IPS-NIHi7 (cell line): ENCODE measurements around the gene GRHL3.

Experiments used
- DNase-seq: peaks from one replicate; pipeline ENCODE4 v3.0.0; 2012; ENCODE audit warnings: mixed read lengths; ENCODE audit errors: extremely low spot score

Gene GRHL3

DNA sequence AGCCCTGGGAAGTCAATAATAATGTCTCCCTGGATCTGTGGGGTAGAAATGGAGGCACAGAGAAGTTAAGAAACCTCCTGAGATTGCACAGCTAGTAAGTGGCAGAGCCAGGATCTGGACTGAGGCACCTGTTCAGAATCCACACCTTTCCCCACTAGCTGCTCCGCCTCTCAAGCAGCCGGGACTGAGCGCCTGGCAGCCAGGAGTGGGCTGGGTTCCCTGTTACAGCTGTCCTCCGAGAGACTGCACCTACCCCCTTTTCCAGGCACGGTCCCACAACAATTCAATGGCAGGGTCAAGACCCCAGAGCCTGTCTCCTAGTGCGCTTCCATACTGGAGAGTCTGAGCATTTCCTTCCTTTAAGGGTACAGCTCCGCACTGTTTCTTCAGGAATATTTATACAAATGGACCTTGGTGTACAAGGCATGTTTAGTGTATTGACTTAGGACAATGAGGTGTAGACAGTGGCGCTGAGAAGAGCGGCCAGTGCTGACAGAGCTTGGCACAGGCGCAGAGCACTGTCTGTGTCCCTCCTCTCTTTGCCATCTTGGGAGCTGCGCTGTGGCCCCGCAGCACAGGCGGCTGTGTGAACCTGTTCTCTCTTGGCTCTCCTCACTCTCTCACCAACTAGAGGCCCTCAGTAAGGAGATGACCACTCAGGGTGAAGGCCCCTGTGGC lies 24.4 kb downstream of the GRHL3 start:
- DNase-seq: no peak

DNA sequence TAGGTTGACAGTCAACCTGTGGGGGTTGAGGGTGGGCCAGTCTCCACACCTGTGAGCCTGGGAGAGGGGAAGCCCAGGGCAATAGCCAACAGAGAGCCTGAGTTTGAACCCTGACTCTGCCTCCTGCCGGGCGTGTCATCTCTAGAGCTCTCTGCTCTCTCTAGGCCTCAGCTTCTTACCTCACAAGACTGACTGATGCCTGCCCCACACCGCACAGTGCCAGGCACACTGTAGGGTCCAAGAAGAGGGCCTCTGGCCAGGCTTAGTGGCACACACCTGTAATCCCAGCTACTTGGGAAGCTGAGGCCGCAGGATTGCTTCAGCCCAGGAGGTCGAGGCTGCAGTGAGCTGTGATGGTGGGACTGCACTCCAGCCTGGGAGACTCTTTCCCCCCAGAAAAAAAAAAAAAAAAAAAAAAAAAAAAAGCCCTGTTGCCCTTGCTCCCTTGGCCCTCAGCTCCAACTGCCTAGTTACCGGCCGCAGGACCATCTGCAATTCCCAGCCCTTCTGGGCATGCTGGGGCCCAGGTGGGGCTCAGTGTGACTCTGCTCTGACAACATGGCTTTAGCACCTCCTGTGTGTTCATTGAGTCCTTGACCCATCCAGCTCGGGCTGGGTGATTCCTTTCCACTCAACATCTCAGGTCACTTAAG lies 25.1 kb downstream of the GRHL3 start:
- no peak for DNase-seq

DNA sequence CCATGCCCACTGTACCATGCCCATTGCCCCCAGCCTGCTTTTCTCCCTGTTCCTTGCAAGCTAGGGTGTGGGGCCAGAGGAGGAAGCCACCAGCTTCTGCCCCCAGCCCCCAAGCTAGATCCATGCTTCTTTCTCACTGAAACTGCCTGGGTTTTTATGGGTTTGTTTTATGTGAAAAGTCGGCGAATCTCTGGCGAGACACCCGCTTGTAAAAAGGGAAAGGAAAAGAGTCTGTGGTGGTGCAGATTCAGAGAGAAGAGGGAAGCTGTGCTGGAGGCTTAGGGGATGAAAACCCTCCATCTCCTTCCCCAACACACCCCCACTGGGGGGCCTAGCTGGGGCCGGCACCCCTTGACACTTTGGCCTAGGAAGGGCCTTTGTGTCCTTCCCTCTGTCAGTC lies 26.2 kb downstream of the GRHL3 start:
- DNase-seq: no peak

DNA sequence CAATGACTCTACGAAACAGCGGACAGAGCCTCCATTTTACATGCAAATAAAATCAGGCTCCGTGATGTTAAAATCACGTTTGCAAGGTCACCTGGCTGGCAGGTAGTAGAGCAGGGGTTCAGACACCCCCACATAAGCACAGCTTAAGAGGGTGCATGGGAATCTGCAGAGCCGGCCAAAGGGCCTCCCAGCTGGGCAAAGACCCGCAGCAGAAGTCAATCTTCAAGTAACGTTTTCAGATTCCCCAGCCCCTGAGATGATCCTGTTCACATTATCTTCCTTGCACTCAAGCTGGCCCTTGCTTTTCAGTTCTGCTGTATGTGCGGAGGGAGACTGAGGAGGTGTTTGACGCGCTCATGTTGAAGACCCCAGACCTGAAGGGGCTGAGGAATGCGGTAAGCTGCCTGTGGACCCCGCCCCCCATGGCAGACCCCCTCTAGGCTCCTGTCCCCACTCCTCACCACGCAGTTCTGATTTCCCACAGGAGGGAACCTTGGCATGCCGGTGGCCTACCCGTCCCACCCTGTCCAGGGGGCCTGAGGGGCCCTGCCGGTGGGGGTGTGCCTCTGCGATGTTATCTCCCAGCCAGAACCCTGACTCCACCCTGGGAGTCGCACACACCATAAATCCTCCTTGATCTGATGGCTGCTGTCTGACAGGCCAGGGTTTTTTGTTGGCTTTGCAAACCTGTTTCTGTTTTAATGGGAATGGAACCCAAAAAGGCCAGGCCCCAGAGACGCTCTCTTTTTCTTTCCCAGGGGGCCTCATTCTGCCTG lies 28.2 kb downstream of the GRHL3 start:
- no peak for DNase-seq

DNA sequence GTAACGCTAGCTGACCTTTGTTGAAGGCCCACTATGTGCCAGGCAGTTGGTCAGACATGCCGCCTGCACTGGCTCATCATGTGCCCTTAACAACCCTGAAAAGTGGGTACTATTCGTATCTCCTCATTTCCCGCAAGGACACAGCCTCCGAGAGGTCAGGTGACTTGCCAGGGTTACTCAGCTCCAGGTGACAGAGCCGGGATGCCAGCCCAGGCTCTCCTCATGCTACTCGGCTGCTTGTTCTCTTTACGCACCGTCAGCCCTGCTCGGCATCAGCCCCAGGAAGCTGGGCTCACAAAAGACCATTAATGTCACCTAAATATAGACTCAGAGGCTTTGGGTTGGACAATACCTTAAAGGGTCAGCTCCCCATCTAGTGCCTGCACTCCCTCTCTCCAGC lies 29.0 kb downstream of the GRHL3 start:
- DNase-seq: no peak

DNA sequence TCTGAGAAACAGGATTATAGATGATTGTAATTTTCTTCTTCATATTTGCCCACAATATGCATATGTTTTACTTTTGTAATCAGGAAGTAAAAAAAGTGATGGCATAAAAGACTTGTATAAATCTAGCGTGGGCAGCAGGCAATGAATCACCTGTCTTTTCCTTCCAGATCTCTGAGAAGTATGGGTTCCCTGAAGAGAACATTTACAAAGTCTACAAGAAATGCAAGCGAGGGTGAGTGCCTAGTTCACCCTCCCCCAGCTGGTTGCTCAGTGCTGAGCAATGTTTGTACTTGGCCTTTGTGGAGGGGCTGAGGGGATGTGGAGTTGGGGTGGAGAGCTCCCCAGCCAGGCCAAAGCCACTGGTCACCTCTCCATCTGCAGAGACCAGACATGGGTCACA lies 30.7 kb downstream of the GRHL3 start:
- DNase-seq: no peak

DNA sequence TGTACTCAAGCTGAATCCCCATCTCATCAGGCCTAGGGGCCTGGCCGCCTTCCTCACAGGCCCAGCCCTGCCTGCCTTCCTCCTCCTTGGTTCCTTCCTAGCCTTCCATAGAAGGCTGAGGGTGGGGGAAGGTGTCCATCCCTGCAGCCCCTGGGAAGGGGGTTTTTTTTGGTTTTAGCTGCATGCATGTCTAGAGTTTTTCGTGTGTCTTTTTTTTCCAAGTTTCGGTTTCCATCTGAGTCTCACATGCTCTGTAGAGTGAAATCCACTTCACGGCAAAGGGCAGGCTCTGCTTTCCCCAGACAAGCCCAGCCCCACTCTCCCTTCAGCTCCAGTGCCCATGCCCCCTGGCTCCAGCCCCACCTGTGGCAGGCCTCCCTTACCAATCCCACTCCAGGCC lies 32.1 kb downstream of the GRHL3 start:
- DNase-seq: no peak

DNA sequence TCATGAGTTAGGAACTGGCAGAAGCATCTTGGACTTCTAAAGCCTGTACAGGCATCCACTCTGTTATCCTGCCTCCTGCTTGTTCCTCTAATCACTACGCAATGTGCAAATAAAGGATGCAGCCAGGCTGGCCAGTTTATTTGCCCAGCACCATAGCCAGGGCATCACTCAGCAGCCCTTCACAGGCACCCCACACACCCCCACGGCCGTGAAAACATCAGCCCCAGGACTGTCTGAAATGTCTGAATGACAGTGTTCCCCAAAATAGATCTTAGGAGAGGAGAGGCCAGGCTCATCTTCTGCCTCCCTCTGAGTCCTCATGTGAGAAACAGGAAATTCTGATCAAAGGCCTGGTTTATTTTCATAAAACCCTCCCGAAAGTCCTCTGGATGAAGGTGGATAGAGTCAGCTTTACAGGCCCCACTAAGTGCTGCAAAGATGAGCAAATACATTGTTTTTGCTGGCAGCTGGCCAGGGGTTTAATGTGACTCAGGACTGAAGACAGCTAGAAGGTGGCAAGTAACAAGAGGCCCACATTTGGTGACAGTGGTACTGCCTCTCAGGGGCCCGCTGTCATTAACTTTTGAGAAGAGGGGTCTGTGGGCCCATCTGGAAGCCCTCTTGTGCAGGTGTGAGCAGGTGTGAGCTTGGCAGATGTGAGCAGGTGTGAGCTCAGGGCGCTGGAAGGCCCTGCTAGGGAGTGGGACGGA lies 32.9 kb downstream of the GRHL3 start:
- DNase-seq: no peak

DNA sequence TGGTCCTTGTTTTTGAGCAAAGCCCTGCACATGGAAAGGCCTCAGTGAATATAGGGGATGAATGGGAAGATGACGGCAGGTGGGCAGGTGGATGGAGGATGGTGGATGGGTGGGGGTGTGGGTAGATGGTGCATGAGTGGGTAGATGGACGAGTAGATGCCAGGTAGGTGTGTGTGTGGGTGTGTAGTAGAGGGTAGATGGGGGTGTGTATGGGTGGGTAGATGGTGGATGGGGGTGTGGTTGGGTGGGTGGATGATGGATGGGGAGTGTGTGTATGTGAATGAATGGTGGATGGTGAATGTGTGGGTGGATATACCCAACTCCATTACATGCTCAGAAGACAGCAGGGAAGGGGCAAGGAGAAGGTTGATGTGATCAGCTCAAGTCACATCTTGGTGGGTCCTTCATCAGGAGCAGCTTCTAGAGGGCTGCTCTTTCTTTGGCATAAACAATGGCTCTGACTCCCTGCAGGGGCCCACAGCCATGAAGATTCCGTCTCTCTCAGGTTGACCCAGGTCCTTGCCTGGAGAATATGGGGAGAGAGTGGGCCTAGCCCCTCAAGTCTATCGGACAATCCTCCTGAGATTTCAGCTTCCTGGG lies 34.2 kb downstream of the GRHL3 start:
- no peak for DNase-seq

DNA sequence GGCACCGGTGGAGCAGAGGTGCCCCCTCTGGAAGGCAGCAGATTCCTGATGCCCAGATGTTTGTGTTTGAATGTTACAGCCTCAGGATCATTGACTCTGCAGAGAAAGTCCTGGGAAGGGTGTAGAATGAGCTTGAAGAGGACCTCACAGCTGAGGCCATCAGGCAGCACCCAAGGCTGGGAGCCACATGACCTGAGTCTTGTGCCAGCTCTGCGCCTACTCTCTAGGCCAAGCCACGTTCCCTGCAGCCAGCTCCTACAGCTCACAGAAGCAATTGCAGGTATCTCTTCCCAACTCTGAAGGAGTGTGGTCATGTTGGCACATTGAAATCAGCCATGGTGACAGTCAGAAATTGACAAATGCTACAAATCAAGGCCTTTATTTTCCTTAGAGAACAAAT lies 36.3 kb downstream of the GRHL3 start:
- no peak for DNase-seq

DNA sequence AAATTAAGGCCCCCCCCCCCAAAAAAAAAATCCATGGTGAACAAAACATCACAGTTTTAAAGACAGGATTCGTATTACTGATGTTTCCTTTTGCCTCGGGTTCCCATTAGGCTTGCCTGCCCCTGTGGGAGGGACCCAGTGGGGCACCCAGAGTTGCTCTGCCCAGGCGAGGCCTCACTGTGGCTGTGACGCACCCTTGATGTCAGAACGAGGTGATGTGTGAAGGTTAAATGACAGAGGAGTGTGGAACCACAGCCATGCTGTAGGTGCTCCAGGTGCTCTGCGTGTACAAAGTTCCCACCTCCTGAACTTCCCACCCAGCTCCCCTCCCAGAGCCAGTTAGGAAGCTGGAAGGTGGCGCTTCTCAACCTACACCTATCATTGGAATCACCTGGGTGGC lies 37.9 kb downstream of the GRHL3 start:
- DNase-seq: no peak

DNA sequence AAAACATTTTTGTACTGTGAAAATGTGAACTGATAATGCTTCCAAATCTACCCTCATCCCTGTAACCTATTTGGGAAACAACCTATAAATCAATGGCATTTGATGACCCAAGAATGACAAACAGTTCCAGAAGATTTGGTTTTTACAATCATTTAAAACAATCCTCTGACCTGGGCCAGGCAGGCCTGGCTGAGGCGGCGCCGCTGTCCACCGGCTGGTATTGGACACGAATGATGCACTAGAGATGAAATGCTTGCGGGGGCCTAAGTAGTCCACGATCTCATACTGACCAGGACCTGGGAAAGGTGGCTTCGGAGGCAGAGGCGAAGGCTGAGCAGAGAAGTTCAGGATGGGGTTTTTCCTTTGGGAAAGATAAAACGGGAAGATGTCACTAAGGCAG lies 41.5 kb downstream of the GRHL3 start:
- DNase-seq: no peak

DNA sequence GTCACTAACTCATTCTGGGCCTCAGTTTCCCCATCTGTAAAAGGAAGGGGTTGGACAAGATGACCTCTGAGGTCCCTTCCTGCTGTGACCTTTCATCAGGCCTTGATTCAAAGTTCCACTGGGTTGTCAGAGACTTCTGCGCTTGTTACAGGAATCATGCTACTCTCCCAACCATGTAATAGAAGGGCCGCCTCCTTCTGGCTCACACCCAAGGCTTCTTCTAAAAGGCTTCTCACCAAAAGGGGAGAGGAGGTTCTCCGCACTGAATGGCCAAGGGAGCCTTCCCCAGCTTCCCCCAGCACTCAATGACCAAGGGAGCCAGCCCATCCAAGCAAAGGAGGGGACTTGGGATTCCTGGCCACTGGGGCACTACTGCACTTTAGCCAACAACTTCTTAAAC lies 42.7 kb downstream of the GRHL3 start:
- DNase-seq: no peak

DNA sequence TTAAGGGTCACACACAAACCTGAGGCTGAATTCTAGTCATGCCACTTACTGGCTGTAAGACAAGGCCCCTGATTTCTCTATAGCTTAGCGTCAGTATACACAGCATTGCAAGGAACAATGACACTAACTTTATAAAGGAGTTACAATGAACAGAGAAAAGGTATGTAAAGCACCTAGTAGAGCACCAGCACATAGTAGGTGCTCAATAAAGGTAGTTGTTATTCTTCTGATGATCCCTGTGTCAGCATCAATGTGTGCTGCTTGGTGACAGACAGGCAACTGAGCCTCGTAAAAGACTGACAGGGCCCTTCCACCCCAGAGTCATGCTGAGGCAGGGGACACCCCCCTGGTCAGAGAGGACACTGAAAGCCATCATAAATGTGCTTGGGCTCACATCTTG lies 43.2 kb downstream of the GRHL3 start:
- no peak for DNase-seq

DNA sequence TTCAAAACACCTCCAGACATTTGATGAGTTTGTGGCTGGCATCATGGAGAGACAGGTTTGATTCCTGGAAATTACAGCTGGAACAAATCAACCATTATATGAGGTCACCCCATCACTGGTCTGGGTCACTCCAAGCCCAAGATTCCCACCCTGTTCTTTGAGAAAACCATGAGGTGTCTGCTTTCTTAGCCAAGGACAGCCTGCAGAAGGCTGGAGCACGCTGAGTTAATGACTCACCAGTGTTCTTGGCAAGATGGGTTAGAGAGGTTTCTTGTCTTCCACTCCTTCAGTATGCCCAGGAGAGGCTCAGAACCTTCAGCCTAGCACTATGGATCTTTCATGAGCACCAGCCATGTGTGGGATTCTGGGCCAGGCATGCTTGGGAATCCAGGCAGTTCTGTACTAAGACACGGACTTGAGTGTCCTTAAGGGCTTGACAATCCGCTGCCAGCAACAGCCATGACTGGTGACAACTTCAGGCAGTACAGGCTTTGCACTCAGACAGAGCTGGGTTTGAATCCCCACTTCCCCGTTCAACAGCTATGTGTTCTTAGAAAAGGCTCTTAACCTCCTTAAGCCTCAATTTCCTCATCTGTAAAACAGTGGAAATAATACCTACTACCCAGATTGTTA lies 43.9 kb downstream of the GRHL3 start:
- no peak for DNase-seq

DNA sequence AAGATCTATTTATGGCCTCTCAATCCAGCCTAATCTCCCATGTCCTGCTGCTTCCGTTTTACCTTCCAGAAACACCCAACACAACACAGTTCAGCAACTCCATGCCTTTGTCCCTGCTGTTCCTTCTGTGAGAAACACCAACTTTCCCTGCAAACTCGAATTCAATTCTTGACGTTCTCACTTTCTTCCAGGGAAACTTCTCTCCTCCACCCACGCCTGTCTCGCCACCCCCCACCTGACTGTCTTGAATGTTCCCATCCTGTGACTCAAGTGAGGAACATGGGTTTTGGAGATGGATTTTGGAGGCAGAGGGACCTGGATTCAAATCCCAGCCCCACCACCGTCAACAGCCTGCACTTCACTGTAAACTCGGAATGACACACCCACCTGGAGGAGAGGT lies 44.8 kb downstream of the GRHL3 start:
- no peak for DNase-seq

DNA sequence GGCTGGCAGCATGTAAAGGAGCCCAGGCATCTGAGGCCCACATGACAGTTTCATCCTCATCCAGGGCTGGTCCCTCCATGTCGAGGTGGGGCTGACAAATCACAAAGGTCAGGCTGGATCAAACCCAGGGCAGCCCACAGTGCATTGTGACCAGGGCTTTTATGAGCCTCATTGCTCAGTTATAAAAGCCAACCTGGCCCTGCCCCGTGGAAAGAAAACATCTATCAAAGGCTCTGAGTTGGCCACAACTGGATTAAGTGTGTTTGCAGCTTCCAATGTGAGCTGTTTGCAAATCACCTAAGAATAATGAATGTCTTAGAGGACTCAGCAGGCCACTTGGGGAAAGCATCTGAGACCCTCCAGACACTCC lies 45.4 kb downstream of the GRHL3 start:
- DNase-seq: no peak

DNA sequence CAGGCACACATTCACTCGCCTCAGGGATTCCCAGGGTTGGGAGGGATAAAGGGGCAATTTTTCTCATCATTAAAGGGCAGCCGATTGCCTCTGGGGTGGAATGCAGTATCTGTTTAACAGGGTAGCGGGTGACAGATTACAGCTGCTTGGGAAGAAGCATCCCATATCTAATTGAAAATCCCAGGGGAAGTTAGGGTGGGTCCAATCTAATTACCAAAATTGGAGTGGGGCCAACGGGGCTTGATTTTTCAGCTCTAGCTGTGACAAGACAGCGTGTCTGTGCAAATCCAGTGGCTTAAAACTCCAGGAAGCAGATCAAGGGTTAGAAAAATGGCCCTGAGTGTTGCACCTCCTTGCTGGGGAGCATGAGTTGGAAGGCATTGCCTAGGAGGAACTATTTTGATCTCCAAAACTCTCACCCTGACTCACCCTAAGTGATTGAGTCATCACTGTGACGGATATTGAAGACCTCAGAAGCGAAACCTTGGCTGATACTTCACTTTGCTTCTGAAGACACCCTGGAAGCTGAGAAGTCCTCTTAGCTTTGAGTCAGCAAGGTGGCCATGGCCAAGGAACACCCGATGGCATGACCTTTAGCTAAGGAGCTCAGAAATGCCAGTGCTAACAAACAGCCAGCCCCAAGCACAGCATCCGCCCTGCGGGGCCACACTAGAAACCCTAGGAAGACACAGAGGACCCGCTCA lies 46.0 kb downstream of the GRHL3 start:
- no peak for DNase-seq

DNA sequence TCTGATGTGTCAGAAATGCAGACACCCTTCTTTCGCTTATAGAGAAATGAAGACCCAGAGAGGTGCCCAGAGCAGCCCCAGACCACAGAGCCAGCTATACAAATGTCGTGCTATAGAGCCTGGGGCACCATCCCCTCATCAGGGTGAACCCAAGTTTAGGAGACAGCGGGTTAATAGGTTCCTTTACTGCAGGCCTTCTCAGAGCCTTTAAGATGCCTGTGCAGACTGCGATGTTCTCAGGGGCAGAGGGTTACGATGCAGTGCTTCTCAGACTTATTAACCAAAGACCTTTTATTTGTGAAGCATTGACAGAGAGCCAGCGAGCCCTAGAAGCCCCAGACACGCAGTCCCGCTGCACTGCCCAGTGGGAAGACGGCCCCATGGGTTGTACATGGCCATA lies 47.5 kb downstream of the GRHL3 start:
- no peak for DNase-seq

DNA sequence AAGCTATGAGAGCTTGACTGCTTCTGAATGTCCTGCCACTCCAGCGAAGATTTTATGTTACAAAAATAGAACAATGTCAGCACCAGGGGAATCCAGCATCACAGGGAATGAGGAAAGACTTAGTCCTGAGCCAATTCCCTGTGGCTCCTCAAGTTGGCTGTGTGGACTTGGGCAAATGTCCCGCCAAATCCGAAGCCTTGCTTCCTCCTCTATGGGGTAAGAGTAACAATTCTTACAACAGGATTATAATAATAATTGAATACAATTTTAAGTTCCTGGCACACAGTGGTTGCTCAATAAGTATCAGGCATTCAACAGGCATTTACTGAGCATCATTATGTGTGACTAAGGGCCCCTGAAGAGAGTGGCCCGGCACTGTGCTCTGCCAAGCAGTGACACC lies 50.0 kb downstream of the GRHL3 start:
- no peak for DNase-seq

DNA sequence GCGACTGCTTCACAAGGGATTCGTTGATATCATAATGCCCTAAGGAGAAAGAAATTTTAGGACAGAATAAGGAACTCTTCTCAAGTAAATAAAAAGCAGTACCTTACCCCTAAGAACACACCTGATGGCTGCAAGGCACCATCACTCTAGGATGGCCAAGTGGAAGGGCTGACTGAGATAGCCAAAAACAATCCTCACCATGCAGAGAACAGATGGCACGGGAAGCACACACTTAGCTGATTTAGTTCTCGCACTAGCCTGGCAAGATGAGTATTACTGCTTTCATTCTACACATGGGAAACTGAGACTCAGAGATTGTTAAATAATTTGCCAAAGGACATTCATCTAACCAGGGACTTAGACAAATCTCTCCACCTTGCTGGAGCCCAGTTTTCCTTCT lies 50.6 kb downstream of the GRHL3 start:
- no peak for DNase-seq
